NK-92 (cell line): ENCODE measurements around the gene KCNJ9.
"Not testable (repeated sequence)": the region's sequence is repeated elsewhere in the genome, so short reads cannot be mapped to it uniquely, and the experiment has no call there.

Experiments
- DNase-seq: peaks from one replicate; lab custom pipeline; 2025; ENCODE audit not compliant: unreplicated experiment; lab: John Stamatoyannopoulos, UW

The KCNJ9 gene

GRCh38 chr1:160081261-160081936 lies at the start of gene KCNJ9:
Gene KCNJ9, plus strand, starts transcription at chr1:160081538. Its CDS starts 2,493 bp downstream, at chr1:160084031.
- DNase-seq, result no peak

- no peak for DNase-seq
These were observed 49.0 kb upstream of the KCNJ9 start for GRCh38 chr1:160032165-160032820.

- DNase-seq, result no peak
These were observed 40.9 kb upstream of the KCNJ9 start for GRCh38 chr1:160040476-160040875.

- DNase-seq, result no peak
These were observed 37.8 kb upstream of the KCNJ9 start for GRCh38 chr1:160043543-160043942.

GRCh38 chr1:160045653-160046052 lies 35.7 kb upstream of the KCNJ9 start:
- DNase-seq, result no peak

- no peak for DNase-seq
These were observed 34.7 kb upstream of the KCNJ9 start for GRCh38 chr1:160046494-160047110.

- DNase-seq, result no peak
These were observed 34.0 kb upstream of the KCNJ9 start for GRCh38 chr1:160047111-160047991.

- no peak for DNase-seq
These were observed 33.0 kb upstream of the KCNJ9 start for GRCh38 chr1:160048335-160048734.

GRCh38 chr1:160049101-160049500 lies 32.2 kb upstream of the KCNJ9 start:
- DNase-seq, result no peak

GRCh38 chr1:160050182-160050581 lies 31.2 kb upstream of the KCNJ9 start:
- not testable (repeated sequence) for DNase-seq

GRCh38 chr1:160050619-160051018 lies 30.7 kb upstream of the KCNJ9 start:
- DNase-seq, result no peak

GRCh38 chr1:160052936-160053335 lies 28.4 kb upstream of the KCNJ9 start:
- DNase-seq, result no peak

GRCh38 chr1:160053548-160054365 lies 27.6 kb upstream of the KCNJ9 start:
- DNase-seq, result no peak

GRCh38 chr1:160056648-160057169 lies 24.6 kb upstream of the KCNJ9 start:
- DNase-seq, result no peak

GRCh38 chr1:160058087-160058486 lies 23.3 kb upstream of the KCNJ9 start:
- no peak for DNase-seq

GRCh38 chr1:160061369-160062229 lies 19.7 kb upstream of the KCNJ9 start:
- DNase-seq, result no peak

GRCh38 chr1:160062230-160062532 lies 19.2 kb upstream of the KCNJ9 start:
- no peak for DNase-seq

GRCh38 chr1:160063176-160063575 lies 18.2 kb upstream of the KCNJ9 start:
- DNase-seq, result no peak

GRCh38 chr1:160064164-160064563 lies 17.2 kb upstream of the KCNJ9 start:
- no peak for DNase-seq
